Pons (tissue), 1 donor: Measurements from ENCODE around the gene TMEM134.
"Not testable (repeated sequence)": the region's sequence is repeated elsewhere in the genome, so short reads cannot be mapped to it uniquely, and the experiment has no call there.

Experiments used
- DNase-seq: peaks from one replicate; pipeline ENCODE4 v3.0.0-alpha.2; 2016; ENCODE audit warnings: low spot score

Gene TMEM134

GRCh38 chr11:67468759-67469507, at the start of gene TMEM134:
TMEM134 (minus strand) TSS chr11:67469251; CDS start chr11:67469192, 59 bp downstream.
- peak; percentile 89 for DNase-seq

GRCh38 chr11:67517784-67518552, 48.9 kb upstream of the TMEM134 start:
- no peak for DNase-seq

- DNase-seq = no peak
These were observed 47.8 kb upstream of the TMEM134 start for GRCh38 chr11:67516806-67517205.

- no peak for DNase-seq
These were observed 45.1 kb upstream of the TMEM134 start for GRCh38 chr11:67514116-67514515.

GRCh38 chr11:67511558-67511957, 42.5 kb upstream of the TMEM134 start:
- DNase-seq = not testable (repeated sequence)

GRCh38 chr11:67510023-67510345, 40.9 kb upstream of the TMEM134 start:
- DNase-seq = no peak

- peak; percentile 94 for DNase-seq
These were observed 39.6 kb upstream of the TMEM134 start for GRCh38 chr11:67508486-67509121.

GRCh38 chr11:67507864-67508485, 38.9 kb upstream of the TMEM134 start, which contains the start of gene CDK2AP2:
CDK2AP2 (minus strand) TSS chr11:67508162; CDS start chr11:67508082, 80 bp downstream.
- DNase-seq = peak; percentile 98

- DNase-seq = no peak
These were observed 38.3 kb upstream of the TMEM134 start for GRCh38 chr11:67507242-67507863.

- DNase-seq = no peak
These were observed 37.5 kb upstream of the TMEM134 start for GRCh38 chr11:67506426-67507051.

- DNase-seq = peak; percentile 85
These were observed 36.8 kb upstream of the TMEM134 start for GRCh38 chr11:67505605-67506396.

- peak; percentile 32 for DNase-seq
These were observed 36.0 kb upstream of the TMEM134 start, which contains the start of gene PITPNM1 for GRCh38 chr11:67504950-67505581. PITPNM1 (minus strand) TSS chr11:67505363; CDS start chr11:67504180, 1,183 bp downstream.

GRCh38 chr11:67504005-67504949, 35.2 kb upstream of the TMEM134 start:
- no peak for DNase-seq

GRCh38 chr11:67503119-67504004, 34.3 kb upstream of the TMEM134 start:
- DNase-seq = no peak

- no peak for DNase-seq
These were observed 33.4 kb upstream of the TMEM134 start for GRCh38 chr11:67502328-67502979.

- no peak for DNase-seq
These were observed 32.8 kb upstream of the TMEM134 start for GRCh38 chr11:67501854-67502253.
